HL-60 (cell line): ENCODE measurements around the gene ORC2.

ENCODE experiments used
- CTCF ChIP-seq: IDR thresholded peaks from one replicate; pipeline ENCODE4 v1.5.1; 2011; ENCODE audit warnings: low read length, control low read depth, inconsistent platforms; ENCODE audit not compliant: insufficient read depth
- GABPA ChIP-seq: IDR thresholded peaks from 2 replicates; pipeline ENCODE4 v1.6.1; 2012; ENCODE audit warnings: low read depth
- SPI1 ChIP-seq: IDR thresholded peaks from 2 replicates; pipeline ENCODE4 v1.6.1; 2012; ENCODE audit warnings: low read depth, mild to moderate bottlenecking, borderline replicate concordance

GRCh38 chr2:200860092-200860795 is 103.2 kb downstream of the ORC2 start:
- TF ChIP-seq CTCF (no peak), SPI1 (no peak), GABPA (no peak)
